Left lung (tissue), 10 donors: ENCODE data around the gene DSCAML1. TPM values are rescaled to one million over a fixed set of nuclear protein-coding genes. Genes with fewer than 3 reads are reported as not detected.
A peak's percentile ranks its signal among the peaks of the same experiment; 100 is the strongest.

Source experiments
- ATAC-seq: fragments of 200-7000 bp; cut with Tn5 transposase; one replicate; pipeline ENCODE4 v1.9.1; 2020; ENCODE audit warnings: moderate library complexity
- DNase-seq, 4 donors: peaks; one replicate each; pipeline ENCODE4 v3.0.0-alpha.2; 2013 to 2020
- H3K27ac ChIP-seq, 2 donors: fragments of 200-600 bp; sonication (generic) in 1 of 2; one replicate each; pipeline versions ENCODE4 v1.5.0 to v1.8.0; 2020 to 2021
- H3K27me3 ChIP-seq, 2 donors: fragments of 200-600 bp; sonication (generic) in 1 of 2; one replicate each; pipeline versions ENCODE4 v1.5.0 to v1.8.0; 2020 to 2021
- H3K36me3 ChIP-seq, 2 donors: fragments of 200-600 bp; sonication (generic) in 1 of 2; one replicate each; pipeline versions ENCODE4 v1.5.0 to v1.8.0; 2020 to 2021
- H3K4me1 ChIP-seq, 2 donors: fragments of 200-600 bp; one replicate each; pipeline ENCODE4 v1.8.0; 2021
- H3K4me3 ChIP-seq, 2 donors: fragments of 200-600 bp; sonication (generic) in 1 of 2; one replicate each; pipeline versions ENCODE4 v1.5.0 to v1.8.0; 2020 to 2021; ENCODE audit warnings: mild to moderate bottlenecking in 1 of 2
- H3K9me3 ChIP-seq, 2 donors: fragments of 200-600 bp; sonication (generic) in 1 of 2; one replicate each; pipeline versions ENCODE4 v1.5.0 to v1.8.0; 2020 to 2021
- intact Hi-C, 2 donors: fragments of 100-400 bp; cut with DNase I; formaldehyde crosslinking; loops; one replicate each; pipeline versions ENCODE4 v1.11.2 to v1.14.2; 2022
- polyA plus RNA-seq, 6 donors: library from polyadenylated mRNA; unstranded; fragments of 120-200 nt; gene quantifications; one replicate each; pipeline ENCODE4 v1.2.1, GENCODE V29; 2013; ENCODE audit not compliant: insufficient read length in 6 of 6
- total RNA-seq, 2 donors: library from RNA; stranded (reverse); fragmentation: NEBNext Ultra II Directional; extraction: Animal tissue kit (Norgen Biotek cat#: 25700); gene quantifications; one replicate each; pipeline ENCODE4 v1.2.1, GENCODE V29; 2021
- TF ChIP-seq, protein P1 (sequence below), 2 donors: fragments of 200-600 bp; sonication (generic) in 1 of 2; IDR thresholded peaks; one replicate each; pipeline versions ENCODE4 v1.5.0 to v1.8.0; 2021; ENCODE audit warnings: antibody characterized with exemption in 2 of 2
- donor health status: DM: no; HTN: yes; CAD: no.
- donor health status: DM: no; HTN: no; CAD: no.

The DSCAML1 gene
- total and polyA plus RNA-seq, 8 donors: 0.35 to 1.8 (median 1.2) TPM

DNA sequence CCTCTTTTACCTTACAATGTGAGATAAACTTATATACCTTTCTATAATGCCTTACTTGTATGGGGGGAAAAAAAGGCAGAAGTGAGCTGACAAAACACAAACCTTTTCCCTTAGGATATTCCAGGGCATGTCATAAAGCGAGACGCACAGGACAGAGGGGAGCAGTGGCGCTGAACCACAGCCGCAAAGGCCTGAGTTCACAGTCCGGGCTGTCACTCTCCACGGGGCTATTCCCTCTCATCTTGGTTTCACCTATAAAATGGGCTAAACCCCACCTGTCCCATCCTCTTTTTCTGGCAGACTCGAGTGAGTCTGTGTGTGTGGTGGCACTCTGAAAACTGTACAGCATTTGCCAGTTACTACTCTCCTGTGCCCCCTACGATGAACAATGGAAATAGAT lies 41.9 kb upstream of the DSCAML1 start:
- Histone ChIP-seq H3K36me3 (no peaks in the 10 kb centered on the region), H3K4me3 (no peak overlapping the region), H3K9me3 (no peaks in the 10 kb centered on the region), H3K27me3 (no peaks in the 10 kb centered on the region), H3K27ac (no peak overlapping the region), H3K4me1 (peaks cover 0 to 48% of the 10 kb centered on the region in 2 donors)
- TF ChIP-seq, protein P1, sequence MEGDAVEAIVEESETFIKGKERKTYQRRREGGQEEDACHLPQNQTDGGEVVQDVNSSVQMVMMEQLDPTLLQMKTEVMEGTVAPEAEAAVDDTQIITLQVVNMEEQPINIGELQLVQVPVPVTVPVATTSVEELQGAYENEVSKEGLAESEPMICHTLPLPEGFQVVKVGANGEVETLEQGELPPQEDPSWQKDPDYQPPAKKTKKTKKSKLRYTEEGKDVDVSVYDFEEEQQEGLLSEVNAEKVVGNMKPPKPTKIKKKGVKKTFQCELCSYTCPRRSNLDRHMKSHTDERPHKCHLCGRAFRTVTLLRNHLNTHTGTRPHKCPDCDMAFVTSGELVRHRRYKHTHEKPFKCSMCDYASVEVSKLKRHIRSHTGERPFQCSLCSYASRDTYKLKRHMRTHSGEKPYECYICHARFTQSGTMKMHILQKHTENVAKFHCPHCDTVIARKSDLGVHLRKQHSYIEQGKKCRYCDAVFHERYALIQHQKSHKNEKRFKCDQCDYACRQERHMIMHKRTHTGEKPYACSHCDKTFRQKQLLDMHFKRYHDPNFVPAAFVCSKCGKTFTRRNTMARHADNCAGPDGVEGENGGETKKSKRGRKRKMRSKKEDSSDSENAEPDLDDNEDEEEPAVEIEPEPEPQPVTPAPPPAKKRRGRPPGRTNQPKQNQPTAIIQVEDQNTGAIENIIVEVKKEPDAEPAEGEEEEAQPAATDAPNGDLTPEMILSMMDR (IDR thresholded peaks at IDR 0.05): no peak
- DNase-seq: peak in 1 of 4 donors; percentile 13
- intact Hi-C loops: no loop called here
- ATAC-seq: no peak

DNA sequence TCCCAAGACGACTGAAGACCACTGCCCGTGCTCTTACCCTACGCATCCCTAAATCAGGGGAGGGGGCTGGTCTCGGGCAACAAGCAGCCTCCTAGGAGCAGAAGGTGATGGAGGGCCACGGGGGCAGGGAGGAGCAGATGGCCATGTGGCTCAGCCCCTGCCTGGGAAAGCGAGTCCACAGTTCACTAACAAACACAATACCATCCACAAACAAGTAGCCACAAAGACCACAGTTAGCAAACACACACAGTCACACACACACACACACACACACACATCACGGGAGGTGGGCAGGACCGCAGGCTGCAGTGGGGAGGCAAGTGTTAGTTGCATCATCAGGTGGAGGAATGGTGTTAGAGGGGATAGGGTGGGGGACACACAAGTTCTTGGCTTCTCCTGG lies 40.8 kb upstream of the DSCAML1 start:
- ATAC-seq (no peak), DNase-seq (peak in 1 of 4 donors; percentile 10)
- intact Hi-C loops: no loop called here
- Histone ChIP-seq H3K27me3 (no peaks in the 10 kb centered on the region), H3K9me3 (no peaks in the 10 kb centered on the region), H3K4me3 (no peak overlapping the region), H3K36me3 (no peaks in the 10 kb centered on the region), H3K4me1 (peaks cover 4 to 43% of the 10 kb centered on the region in 2 donors), H3K27ac (no peak overlapping the region)
- TF ChIP-seq, protein P1 (IDR thresholded peaks at IDR 0.05): no peak

DNA sequence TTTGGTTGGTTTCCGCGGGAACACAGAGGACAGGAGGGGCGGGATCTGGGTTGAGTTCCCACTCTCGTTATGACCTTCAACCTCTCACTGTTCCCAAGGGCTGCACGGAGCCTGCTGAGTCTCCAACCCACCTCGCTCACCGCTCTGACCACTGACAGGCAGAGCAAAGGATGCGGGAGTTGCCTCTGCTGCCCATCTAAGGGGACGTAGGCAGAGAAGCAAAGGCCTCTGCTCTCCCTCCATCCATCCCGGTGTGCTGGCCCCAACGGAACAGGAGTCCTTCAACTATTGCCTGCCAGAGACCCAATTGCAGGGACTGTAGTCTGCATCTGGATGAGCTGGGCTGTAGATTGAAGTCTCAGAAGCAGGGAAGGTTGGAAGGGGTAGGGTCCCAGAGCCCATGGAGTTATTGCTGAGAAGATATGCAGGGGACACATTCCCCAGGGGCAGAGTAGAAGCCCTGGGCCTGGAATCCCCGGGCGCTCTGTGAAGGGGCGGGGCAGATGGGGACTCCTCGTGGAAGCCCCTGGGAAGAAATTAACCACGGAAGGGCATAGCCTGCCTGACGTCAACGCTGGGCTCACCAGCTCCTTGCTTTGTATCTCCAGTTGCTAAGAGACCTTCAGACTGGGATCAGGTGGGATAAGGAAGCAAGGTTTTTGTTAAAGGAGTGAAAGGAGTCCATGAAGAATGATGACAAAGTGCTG lies 40.2 kb upstream of the DSCAML1 start:
- TF ChIP-seq, protein P1 (IDR thresholded peaks at IDR 0.05): no peak
- H3K27me3 ChIP-seq: no peaks in the 10 kb centered on the region
- DNase-seq (peak in 1 of 4 donors; percentile 43), ATAC-seq (no peak)
- no peaks in the 10 kb centered on the region for H3K36me3 ChIP-seq
- no peak overlapping the region for H3K27ac ChIP-seq
- intact Hi-C loops: no loop called here
- H3K9me3 ChIP-seq: no peaks in the 10 kb centered on the region
- H3K4me3 ChIP-seq: no peak overlapping the region
- H3K4me1 ChIP-seq: peaks cover 4 to 38% of the 10 kb centered on the region in 2 donors

DNA sequence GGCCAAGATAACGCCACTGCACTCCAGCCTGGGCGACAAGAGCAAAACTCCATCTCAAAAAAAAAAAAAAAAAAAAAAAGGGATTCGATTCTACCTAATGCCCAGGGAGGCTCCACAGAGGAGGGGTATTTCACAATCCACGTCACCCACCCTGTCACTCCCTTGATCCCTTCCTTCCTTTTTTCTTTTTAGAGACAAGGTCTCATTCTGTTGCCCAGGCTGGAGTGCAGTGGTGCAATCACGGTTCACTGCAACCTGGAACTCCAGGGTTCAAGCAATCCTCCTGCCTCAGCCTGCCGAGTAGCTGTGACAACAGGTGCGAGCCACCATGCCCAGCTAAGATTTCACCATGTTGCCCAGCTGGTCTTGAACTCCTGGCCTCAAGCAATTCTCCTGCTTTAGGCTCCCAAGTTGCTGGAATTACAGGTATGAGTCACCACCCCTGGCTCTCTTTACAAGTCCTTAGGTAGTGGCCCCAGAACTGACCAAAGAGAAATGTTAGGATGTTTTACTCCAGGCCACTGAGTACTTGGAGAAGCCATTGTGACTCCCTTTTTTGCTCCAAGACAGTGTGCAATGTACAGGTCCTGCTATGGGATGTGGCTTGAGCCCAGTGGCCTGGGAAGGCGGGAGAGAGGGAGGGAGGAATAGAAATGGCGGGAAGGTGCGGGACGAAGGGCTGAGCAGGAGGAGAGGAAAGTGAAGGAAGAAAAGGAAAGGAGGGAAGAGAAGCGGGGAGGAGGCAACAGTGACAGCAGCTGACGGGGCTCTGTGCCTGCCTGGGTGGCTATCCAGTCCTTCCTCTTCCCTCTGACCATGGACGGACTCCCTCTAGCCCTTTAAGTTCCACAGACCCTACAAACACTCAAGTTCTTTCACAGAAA lies 39.3 kb upstream of the DSCAML1 start:
- Histone ChIP-seq H3K27me3 (no peaks in the 10 kb centered on the region), H3K4me1 (peaks cover 4 to 30% of the 10 kb centered on the region in 2 donors), H3K4me3 (no peak overlapping the region), H3K9me3 (no peaks in the 10 kb centered on the region), H3K36me3 (no peaks in the 10 kb centered on the region), H3K27ac (peak overlapping the region in 1 of 2 donors; percentile 18)
- peak in 2 of 4 donors; percentile 31 to 65 for DNase-seq
- intact Hi-C loops: no loop called here
- ATAC-seq: peak; percentile 27
- TF ChIP-seq, protein P1 (IDR thresholded peaks at IDR 0.05): no peak

DNA sequence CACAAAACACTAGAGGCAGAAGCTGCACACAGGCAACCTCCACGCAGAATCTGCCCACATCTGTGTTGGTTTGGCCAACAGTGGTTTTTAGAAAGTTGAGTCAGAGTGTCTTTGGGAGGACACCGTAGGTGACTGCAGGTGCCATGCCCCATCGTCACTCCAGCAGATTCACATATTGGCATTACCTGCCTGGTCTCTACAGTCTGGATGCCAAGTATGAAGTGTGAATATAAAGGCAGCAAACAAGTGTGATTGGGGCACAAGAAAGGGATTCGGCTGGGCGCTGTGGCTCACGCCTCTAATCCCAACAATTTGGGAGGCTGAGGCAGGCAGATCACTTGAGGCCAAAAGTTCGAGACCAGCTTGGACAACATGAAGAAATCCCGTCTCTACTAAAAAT lies 38.6 kb upstream of the DSCAML1 start:
- Histone ChIP-seq H3K36me3 (no peaks in the 10 kb centered on the region), H3K27ac (no peak overlapping the region), H3K4me1 (peaks cover 4 to 30% of the 10 kb centered on the region in 2 donors), H3K9me3 (no peaks in the 10 kb centered on the region), H3K27me3 (no peaks in the 10 kb centered on the region), H3K4me3 (no peak overlapping the region)
- peak in 1 of 4 donors; percentile 21 for DNase-seq
- intact Hi-C loops: no loop called here
- ATAC-seq: no peak
- TF ChIP-seq, protein P1 (IDR thresholded peaks at IDR 0.05): no peak
